Natural killer cell (primary cell): ENCODE data around the gene CYLD. TPM values are rescaled to one million over a fixed set of nuclear protein-coding genes. Genes with fewer than 3 reads are reported as not detected.

ENCODE experiments used
- ATAC-seq, 3 donors: fragments of 150-1000 bp in 2 of 3; fragments of 200-7000 bp in 1 of 3; cut with Tn5 transposase; 1 replicate in 1 of 3; 2 replicates in 2 of 3; pipeline ENCODE4 v1.10.0; 2021; ENCODE audit warnings: mild to moderate bottlenecking in 2 of 3, moderate library complexity in 2 of 3
- DNase-seq, 2 donors: peaks; one replicate each; pipeline versions ENCODE4 v3.0.0 to v3.0.0-alpha.2; 2013 to 2021; ENCODE audit warnings: mixed read lengths in 1 of 2
- H3K27ac ChIP-seq: one replicate; pipeline ENCODE4 v1.5.1; 2013; ENCODE audit warnings: mild to moderate bottlenecking, low read length
- H3K27me3 ChIP-seq: one replicate; pipeline ENCODE4 v1.6.1; 2013; ENCODE audit warnings: low read length; ENCODE audit not compliant: control insufficient read depth, insufficient read depth
- H3K36me3 ChIP-seq: one replicate; pipeline ENCODE4 v1.6.1; 2013; ENCODE audit warnings: low read length; ENCODE audit not compliant: control insufficient read depth, insufficient read depth
- H3K4me1 ChIP-seq: one replicate; pipeline ENCODE4 v1.6.1; 2013; ENCODE audit warnings: low read length; ENCODE audit not compliant: control insufficient read depth, insufficient read depth
- H3K4me3 ChIP-seq: one replicate; pipeline ENCODE4 v1.5.1; 2013; ENCODE audit warnings: low read length
- H3K9me3 ChIP-seq: one replicate; pipeline ENCODE4 v1.6.1; 2013; ENCODE audit warnings: low read length; ENCODE audit not compliant: control insufficient read depth, insufficient read depth
- H3K27ac Mint-ChIP-seq, 2 donors: one replicate each; pipeline ENCODE4 v1.8.0; 2022; ENCODE audit warnings: mild to moderate bottlenecking in 2 of 2, mixed read lengths in 2 of 2, moderate library complexity in 1 of 2
- H3K27me3 Mint-ChIP-seq, 2 donors: one replicate each; pipeline ENCODE4 v1.8.0; 2022; ENCODE audit warnings: low read depth in 2 of 2, mixed read lengths in 2 of 2
- H3K36me3 Mint-ChIP-seq: one replicate; pipeline ENCODE4 v1.8.0; 2022; ENCODE audit warnings: mixed read lengths
- H3K4me1 Mint-ChIP-seq, 2 donors: one replicate each; pipeline ENCODE4 v1.8.0; 2022; ENCODE audit warnings: mixed read lengths in 2 of 2
- H3K4me3 Mint-ChIP-seq: one replicate; pipeline ENCODE4 v1.8.0; 2022; ENCODE audit warnings: mild to moderate bottlenecking, moderate library complexity, mixed read lengths
- H3K9me3 Mint-ChIP-seq, 2 donors: one replicate each; pipeline ENCODE4 v1.8.0; 2022; ENCODE audit warnings: mixed read lengths in 2 of 2
- WGBS: methylation state at CpG from one replicate; pipeline ENCODE4 v1.1.7; 2013; ENCODE audit warnings: missing lambda C conversion rate; ENCODE audit not compliant: insufficient coverage; 5-methylcytosine and 5-hydroxymethylcytosine counted together
- intact Hi-C: fragments of 100-400 bp; cut with micrococcal nuclease; formaldehyde crosslinking; loops from one replicate; pipeline ENCODE4 v1.14.2; 2022
- total RNA-seq, 4 donors: library from RNA; stranded (reverse); fragments of 120-200 nt in 1 of 4; gene quantifications; one replicate each; pipeline versions ENCODE4 v1.2.3 to v1.2.4, GENCODE V29; 2013 to 2022
- TF ChIP-seq, protein P1 (sequence below): fragments of 200-600 bp; IDR thresholded peaks from one replicate; pipeline ENCODE4 v1.8.0; 2022; ENCODE audit warnings: antibody characterized with exemption

CYLD gene
- total RNA-seq, 3 donors from 2014 or later (not counting 1 experiment from before 2014, with no cell fraction given) = 227 to 246 (median 236) TPM

DNA sequence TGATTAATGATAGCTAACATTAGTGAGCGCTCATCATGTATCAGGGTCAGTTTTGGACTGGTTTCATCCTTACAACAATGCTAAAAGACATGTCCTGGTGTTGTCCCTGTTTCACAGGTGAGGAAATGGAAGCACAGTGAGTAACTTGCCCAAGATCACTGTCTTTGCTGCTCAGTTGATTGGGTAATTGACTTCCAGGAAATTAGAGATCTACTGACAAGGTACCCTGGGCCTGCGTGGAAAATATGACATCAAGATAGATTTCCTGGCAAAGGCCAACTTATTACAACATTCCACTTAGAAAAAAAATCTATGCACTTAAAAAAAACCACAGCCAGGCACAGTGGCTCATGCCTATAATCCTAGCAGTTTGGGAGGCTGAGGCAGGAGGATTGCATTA lies 96.3 kb downstream of the CYLD start:
- Histone ChIP-seq H3K36me3 (no peaks in the 10 kb centered on the region), H3K4me1 (peaks cover 7% of the 10 kb centered on the region), H3K9me3 (no peaks in the 10 kb centered on the region), H3K27me3 (peaks cover 3% of the 10 kb centered on the region), H3K27ac (no peak overlapping the region), H3K4me3 (no peak overlapping the region)
- Mint-ChIP-seq H3K27ac (no peak overlapping the region), H3K4me3 (no peak overlapping the region), H3K27me3 (peaks cover 8 to 14% of the 10 kb centered on the region in 2 donors), H3K4me1 (peaks cover 14 to 17% of the 10 kb centered on the region in 2 donors), H3K9me3 (no peaks in the 10 kb centered on the region), H3K36me3 (no peaks in the 10 kb centered on the region)
- intact Hi-C loops = no loop called here
- 73% methylated on average over 2 of the region's 2 CpGs for WGBS
- TF ChIP-seq, protein P1, sequence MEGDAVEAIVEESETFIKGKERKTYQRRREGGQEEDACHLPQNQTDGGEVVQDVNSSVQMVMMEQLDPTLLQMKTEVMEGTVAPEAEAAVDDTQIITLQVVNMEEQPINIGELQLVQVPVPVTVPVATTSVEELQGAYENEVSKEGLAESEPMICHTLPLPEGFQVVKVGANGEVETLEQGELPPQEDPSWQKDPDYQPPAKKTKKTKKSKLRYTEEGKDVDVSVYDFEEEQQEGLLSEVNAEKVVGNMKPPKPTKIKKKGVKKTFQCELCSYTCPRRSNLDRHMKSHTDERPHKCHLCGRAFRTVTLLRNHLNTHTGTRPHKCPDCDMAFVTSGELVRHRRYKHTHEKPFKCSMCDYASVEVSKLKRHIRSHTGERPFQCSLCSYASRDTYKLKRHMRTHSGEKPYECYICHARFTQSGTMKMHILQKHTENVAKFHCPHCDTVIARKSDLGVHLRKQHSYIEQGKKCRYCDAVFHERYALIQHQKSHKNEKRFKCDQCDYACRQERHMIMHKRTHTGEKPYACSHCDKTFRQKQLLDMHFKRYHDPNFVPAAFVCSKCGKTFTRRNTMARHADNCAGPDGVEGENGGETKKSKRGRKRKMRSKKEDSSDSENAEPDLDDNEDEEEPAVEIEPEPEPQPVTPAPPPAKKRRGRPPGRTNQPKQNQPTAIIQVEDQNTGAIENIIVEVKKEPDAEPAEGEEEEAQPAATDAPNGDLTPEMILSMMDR = no peak
- ATAC-seq (no peak), DNase-seq (no peak)

DNA sequence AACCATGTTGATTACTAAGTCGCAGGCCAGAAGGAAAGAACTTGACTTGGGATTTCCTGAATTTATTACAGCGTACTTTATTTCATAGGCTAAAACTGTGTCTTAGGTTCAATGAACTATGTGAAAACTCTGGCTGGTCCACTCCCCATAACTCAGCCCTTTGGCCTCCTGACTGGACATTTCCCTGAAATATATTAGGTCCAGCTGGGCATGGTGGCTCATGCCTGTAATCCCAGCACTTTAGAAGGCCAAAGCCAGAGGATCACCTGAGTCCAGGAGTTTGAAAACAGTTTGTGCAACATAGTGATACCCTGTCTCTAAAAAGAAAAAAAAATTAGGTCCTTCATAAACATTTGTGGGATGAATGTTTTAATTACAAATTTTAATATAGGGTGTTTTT lies 97.0 kb downstream of the CYLD start:
- H3K9me3 ChIP-seq = no peaks in the 10 kb centered on the region
- intact Hi-C loops = no loop called here
- peaks cover 7% of the 10 kb centered on the region for H3K4me1 ChIP-seq
- ATAC-seq (no peak), DNase-seq (no peak)
- H3K27ac Mint-ChIP-seq = no peak overlapping the region
- peaks cover 3% of the 10 kb centered on the region for H3K27me3 ChIP-seq
- TF ChIP-seq, protein P1 = no peak
- WGBS = 93% methylated on average over 2 of the region's 2 CpGs
- no peak overlapping the region for H3K27ac ChIP-seq
- H3K4me1 Mint-ChIP-seq = peaks cover 14 to 17% of the 10 kb centered on the region in 2 donors
- H3K4me3 Mint-ChIP-seq = no peak overlapping the region
- no peaks in the 10 kb centered on the region for H3K36me3 Mint-ChIP-seq
- no peaks in the 10 kb centered on the region for H3K36me3 ChIP-seq
- peaks cover 8 to 17% of the 10 kb centered on the region in 2 donors for H3K27me3 Mint-ChIP-seq
- H3K4me3 ChIP-seq = no peak overlapping the region
- H3K9me3 Mint-ChIP-seq = no peaks in the 10 kb centered on the region

DNA sequence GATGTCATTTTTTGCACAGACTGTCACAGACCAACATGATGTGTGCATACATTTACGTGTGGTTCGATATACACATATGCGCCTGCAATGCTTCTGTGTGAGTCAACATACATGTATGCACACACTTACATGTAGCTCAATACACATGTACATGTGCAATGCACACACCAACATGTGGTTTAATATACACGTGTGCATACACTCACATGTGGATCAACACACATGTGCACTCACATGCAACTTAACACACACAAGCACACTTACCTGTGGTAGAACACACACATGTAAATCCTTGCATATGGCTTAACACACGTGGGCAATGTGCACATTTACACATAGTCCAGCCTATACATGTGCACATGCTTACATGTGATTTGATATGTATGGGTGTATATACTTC lies 97.5 kb downstream of the CYLD start:
- Mint-ChIP-seq H3K9me3 (no peaks in the 10 kb centered on the region), H3K27me3 (peaks cover 8 to 17% of the 10 kb centered on the region in 2 donors), H3K4me3 (no peak overlapping the region), H3K27ac (no peak overlapping the region), H3K36me3 (no peaks in the 10 kb centered on the region), H3K4me1 (peaks cover 14 to 17% of the 10 kb centered on the region in 2 donors)
- no peak overlapping the region for H3K27ac ChIP-seq
- TF ChIP-seq, protein P1 = no peak
- no peaks in the 10 kb centered on the region for H3K36me3 ChIP-seq
- DNase-seq (no peak), ATAC-seq (no peak)
- H3K4me3 ChIP-seq = no peak overlapping the region
- peaks cover 3% of the 10 kb centered on the region for H3K27me3 ChIP-seq
- no peaks in the 10 kb centered on the region for H3K9me3 ChIP-seq
- peaks cover 7% of the 10 kb centered on the region for H3K4me1 ChIP-seq
- intact Hi-C loops = no loop called here
- 95% methylated on average over 4 of the region's 5 CpGs for WGBS
